H1 (cell line): ENCODE data around the gene BMPR1A. TPM values are rescaled to one million over a fixed set of nuclear protein-coding genes. Genes with fewer than 3 reads are reported as not detected.

ENCODE experiments used
- CTCF ChIA-PET: fragments of 300-600 bp; sonication (Branson Sonifier 250); formaldehyde crosslinking; loops from one replicate; lab custom pipeline; 2021; ENCODE audit not compliant: partially characterized antibody; lab: Charles Lee
- POLR2A ChIA-PET: fragments of 300-600 bp; sonication (Branson Sonifier 250); formaldehyde crosslinking; loops from one replicate; lab custom pipeline; 2021; ENCODE audit warnings: inconsistent platforms; ENCODE audit not compliant: partially characterized antibody; lab: Charles Lee
- DNase-seq, 2 experiments: peaks; one replicate each; pipeline versions ENCODE4 v3.0.0 to v3.0.0-alpha.2; 2010 to 2022; ENCODE audit warnings: low spot score in 2 of 2, low read depth in 1 of 2, mixed read lengths in 1 of 2
- FAIRE-seq: peaks from 2 replicates; lab custom pipeline; 2011; peaks lifted over from hg19 to GRCh38; lab: Jason Lieb, UNC
- H2AFZ ChIP-seq: 2 replicates; pipeline ENCODE4 v1.8.1; 2012; ENCODE audit warnings: low read length, inconsistent platforms
- H2AK5ac ChIP-seq: 2 replicates; pipeline ENCODE4 v1.6.1; 2013; ENCODE audit warnings: low read depth, low read length
- H2BK120ac ChIP-seq: replicated peaks from 2 replicates; pipeline ENCODE3; 2013; ENCODE audit warnings: low read depth, low read length, inconsistent platforms
- H2BK12ac ChIP-seq: 2 replicates; pipeline ENCODE4 v1.6.1; 2013; ENCODE audit warnings: low read depth, low read length
- H2BK15ac ChIP-seq: 2 replicates; pipeline ENCODE4 v1.6.1; 2013; ENCODE audit warnings: low read length
- H2BK20ac ChIP-seq: 2 replicates; pipeline ENCODE4 v1.6.1; 2013; ENCODE audit warnings: low read length
- H2BK5ac ChIP-seq: 2 replicates; pipeline ENCODE4 v1.6.1; 2013; ENCODE audit warnings: low read depth, low read length
- H3K14ac ChIP-seq: 2 replicates; pipeline ENCODE4 v1.6.1; 2013; ENCODE audit warnings: inconsistent platforms; ENCODE audit not compliant: insufficient read length
- H3K18ac ChIP-seq: 2 replicates; pipeline ENCODE4 v1.6.1; 2013; ENCODE audit warnings: low read length; ENCODE audit errors: extremely low read depth
- H3K23ac ChIP-seq: 2 replicates; pipeline ENCODE4 v1.6.1; 2013; ENCODE audit warnings: inconsistent platforms; ENCODE audit not compliant: insufficient read length
- H3K23me2 ChIP-seq: 2 replicates; pipeline ENCODE4 v1.6.1; 2013; ENCODE audit warnings: low read depth, low read length
- H3K27ac ChIP-seq: 2 replicates; pipeline ENCODE4 v1.6.1; 2011; ENCODE audit warnings: low read depth, low read length, inconsistent platforms
- H3K27me3 ChIP-seq, 4 experiments: replicated peaks in 1 of 4; 1 replicate in 1 of 4; 2 replicates in 3 of 4; pipeline versions ENCODE4 v1.6.1 to v1.8.1; 2011 to 2013; ENCODE audit warnings: low read length in 3 of 4, mild to moderate bottlenecking in 3 of 4, inconsistent platforms in 2 of 4, mixed read lengths in 2 of 4, moderate library complexity in 1 of 4; ENCODE audit not compliant: control insufficient read depth in 3 of 4, insufficient read depth in 3 of 4; ENCODE audit errors: extremely low read depth in 1 of 4
- H3K36me3 ChIP-seq, 4 experiments: 2 replicates each; pipeline versions ENCODE4 v1.6.1 to v1.8.1; 2011 to 2013; ENCODE audit warnings: mild to moderate bottlenecking in 4 of 4, low read length in 3 of 4, moderate library complexity in 2 of 4, control low read depth in 1 of 4, inconsistent platforms in 1 of 4; ENCODE audit not compliant: insufficient read depth in 4 of 4, control insufficient read depth in 2 of 4
- H3K4ac ChIP-seq: replicated peaks from 2 replicates; pipeline ENCODE3; 2013; ENCODE audit warnings: low read length, low read depth, mixed read lengths, inconsistent platforms; ENCODE audit not compliant: insufficient read length
- H3K4me1 ChIP-seq, 4 experiments: replicated peaks in 1 of 4; 1 replicate in 1 of 4; 2 replicates in 3 of 4; pipeline versions ENCODE4 v1.6.1 to v1.8.1; 2011 to 2013; ENCODE audit warnings: low read length in 3 of 4, inconsistent platforms in 2 of 4, mixed read lengths in 1 of 4; ENCODE audit not compliant: insufficient read depth in 4 of 4, control insufficient read depth in 3 of 4
- H3K4me2 ChIP-seq, 2 experiments: 2 replicates each; pipeline versions ENCODE4 v1.6.1 to v1.8.1; 2011 to 2013; ENCODE audit warnings: low read depth in 2 of 2, low read length in 2 of 2, control low read depth in 1 of 2, inconsistent platforms in 1 of 2, mild to moderate bottlenecking in 1 of 2; ENCODE audit not compliant: insufficient read depth in 1 of 2
- H3K4me3 ChIP-seq, 4 experiments: fragments of 200-600, 300-600 bp in 1 of 4; sonication (generic), shearing (Covaris generic), sonication (Bioruptor Twin) in 1 of 4; 2 replicates each; pipeline versions ENCODE4 v1.5.1 to v1.8.1; 2011 to 2016; ENCODE audit warnings: low read length in 4 of 4, low read depth in 3 of 4, control low read depth in 2 of 4, inconsistent platforms in 2 of 4, mild to moderate bottlenecking in 2 of 4, mixed read lengths in 1 of 4, moderate library complexity in 1 of 4; ENCODE audit not compliant: insufficient read depth in 2 of 4; ENCODE audit errors: extremely low read depth in 1 of 4
- H3K56ac ChIP-seq: replicated peaks from 2 replicates; pipeline ENCODE3; 2013; ENCODE audit warnings: low read depth, mild to moderate bottlenecking, mixed read lengths, low read length, inconsistent platforms; ENCODE audit not compliant: insufficient read length
- H3K79me1 ChIP-seq: 2 replicates; pipeline ENCODE4 v1.6.1; 2013; ENCODE audit warnings: low read depth, low read length, control low read depth
- H3K79me2 ChIP-seq, 2 experiments: 2 replicates each; pipeline versions ENCODE4 v1.6.1 to v1.8.1; 2012 to 2013; ENCODE audit warnings: low read length in 2 of 2, mild to moderate bottlenecking in 2 of 2, inconsistent platforms in 1 of 2; ENCODE audit not compliant: insufficient read depth in 2 of 2, control insufficient read depth in 1 of 2
- H3K9ac ChIP-seq, 4 experiments: replicated peaks in 1 of 4; 1 replicate in 1 of 4; 2 replicates in 3 of 4; pipeline versions ENCODE4 v1.6.1 to v1.8.1; 2011 to 2013; ENCODE audit warnings: low read depth in 3 of 4, low read length in 3 of 4, control low read depth in 2 of 4, mild to moderate bottlenecking in 2 of 4, moderate library complexity in 2 of 4, inconsistent platforms in 1 of 4; ENCODE audit errors: extremely low read depth in 1 of 4
- H3K9me3 ChIP-seq, 2 experiments: 2 replicates each; pipeline versions ENCODE4 v1.6.1 to v1.8.1; 2012 to 2013; ENCODE audit warnings: mild to moderate bottlenecking in 2 of 2, moderate library complexity in 2 of 2, control low read depth in 1 of 2, inconsistent platforms in 1 of 2, low read depth in 1 of 2, low read length in 1 of 2, mixed read lengths in 1 of 2; ENCODE audit not compliant: insufficient read depth in 2 of 2
- H4K20me1 ChIP-seq, 2 experiments: replicated peaks in 1 of 2; 2 replicates each; pipeline versions ENCODE3 to v1.8.1; 2011 to 2013; ENCODE audit warnings: inconsistent platforms in 2 of 2, low read length in 2 of 2, mild to moderate bottlenecking in 1 of 2; ENCODE audit not compliant: insufficient read depth in 2 of 2, control insufficient read depth in 1 of 2
- H4K5ac ChIP-seq: 2 replicates; pipeline ENCODE4 v1.6.1; 2013; ENCODE audit warnings: low read length, low read depth, mixed read lengths, inconsistent platforms; ENCODE audit not compliant: insufficient read length
- H4K8ac ChIP-seq: 2 replicates; pipeline ENCODE4 v1.8.0; 2013; ENCODE audit warnings: mild to moderate bottlenecking, moderate library complexity, low read length, inconsistent platforms; ENCODE audit not compliant: insufficient read depth; ENCODE audit errors: extremely low read depth
- H4K91ac ChIP-seq: replicated peaks from 2 replicates; pipeline ENCODE3; 2013; ENCODE audit warnings: low read length, mixed read lengths, inconsistent platforms; ENCODE audit not compliant: insufficient read length
- RNF2 ChIP-seq: fragments of 200-900, 300-1000 bp; sonication (generic); IDR thresholded peaks from 2 replicates; pipeline ENCODE4 v1.7.1; 2016; ENCODE audit warnings: borderline replicate concordance, low read depth, mild to moderate bottlenecking, antibody characterized with exemption, low read length; ENCODE audit not compliant: poor library complexity, severe bottlenecking; ENCODE audit errors: missing control alignments
- WGBS, 2 experiments: shearing (Covaris generic) in 1 of 2; methylation state at CpG; one replicate each; pipeline versions ENCODE4 v1.1.6 to v1.1.7; 2013 to 2015; ENCODE audit warnings: low lambda C conversion rate in 2 of 2, mixed read lengths in 2 of 2, inconsistent platforms in 1 of 2, low coverage in 1 of 2, missing lambda C conversion rate in 1 of 2; ENCODE audit not compliant: insufficient replicate concordance in 2 of 2, insufficient coverage in 1 of 2, insufficient read length in 1 of 2; ENCODE audit errors: extremely low coverage in 1 of 2, missing lambda C conversion rate in 1 of 2; 5-methylcytosine and 5-hydroxymethylcytosine counted together
- polyA plus RNA-seq, 7 experiments: library from polyadenylated mRNA; depleted of rRNA in 3 of 7; stranded (reverse) in 5 of 7; unstranded in 2 of 7; fragments of >200 nt in 5 of 7; fragments of 200-250 nt in 2 of 7; gene quantifications; 1 replicate in 5 of 7; 2 replicates in 1 of 7; 4 replicates in 1 of 7; pipeline versions ENCODE4 v1.2.1 to v1.2.3, GENCODE V29; 2011 to 2013; ENCODE audit warnings: missing spikeins in 2 of 7, mixed read lengths in 2 of 7
- total RNA-seq: library from RNA; stranded (reverse); fragmentation: NEBNext Ultra II Directional; extraction: Animal tissue kit (Norgen Biotek cat#: 25700); gene quantifications from 2 replicates; pipeline ENCODE4 v1.2.1, GENCODE V29; 2021
- TF ChIP-seq, protein P1 (sequence below): IDR thresholded peaks from 2 replicates; pipeline ENCODE4 v1.6.1; 2012; ENCODE audit warnings: inconsistent platforms

Gene BMPR1A
- total and polyA plus RNA-seq, 2 of the 8 experiments (the other 6 are each of a cell fraction or from before 2014, with no cell fraction given) = 34.4 to 129 TPM

GRCh38 chr10:86815035-86815617, 58.7 kb downstream of the BMPR1A start:
- Histone ChIP-seq H4K8ac (no peak overlapping the region), H4K20me1 (peaks cover 14 to 24% of the 10 kb centered on the region in 2 experiments), H3K9ac (no peak overlapping the region), H2BK5ac (no peak overlapping the region), H3K36me3 (peaks cover 0 to 5% (median 2%) of the 10 kb centered on the region in 4 experiments; a peak in 4 of 8 replicates), H3K23ac (no peak overlapping the region), H2BK120ac (no peak overlapping the region), H3K4ac (no peak overlapping the region), H2AFZ (no peak overlapping the region), H4K91ac (no peak overlapping the region), H3K4me3 (no peak overlapping the region), H3K14ac (no peak overlapping the region), H3K9me3 (no peaks in the 10 kb centered on the region), H2BK12ac (no peak overlapping the region), H2BK15ac (no peak overlapping the region), H3K4me2 (no peak overlapping the region), H3K4me1 (peaks cover 0 to 11% (median 4%) of the 10 kb centered on the region in 4 experiments; a peak in 4 of 7 replicates), H3K79me2 (peaks cover 39 to 100% of the 10 kb centered on the region in 2 experiments), H3K27me3 (no peaks in the 10 kb centered on the region), H4K5ac (no peak overlapping the region), H3K23me2 (no peaks in the 10 kb centered on the region), H3K56ac (no peak overlapping the region), H3K79me1 (peaks cover 24% of the 10 kb centered on the region), H2AK5ac (no peak overlapping the region), H2BK20ac (no peak overlapping the region), H3K18ac (no peak overlapping the region), H3K27ac (no peak overlapping the region)
- no peak for FAIRE-seq
- ChIA-PET CTCF (no interaction called here), POLR2A (interaction anchor here (0.7 to 1.3 kb wide), 2 partner anchors 8 to 18 kb away, joined by 3 read pairs; no protein-coding TSS in a partner anchor)
- 94% methylated on average over 4 of the region's 4 CpGs; no CpG with 5 or more reads in 1 of the 2 experiments for WGBS, 2 experiments
- no peak for DNase-seq
- TF ChIP-seq, protein P1, sequence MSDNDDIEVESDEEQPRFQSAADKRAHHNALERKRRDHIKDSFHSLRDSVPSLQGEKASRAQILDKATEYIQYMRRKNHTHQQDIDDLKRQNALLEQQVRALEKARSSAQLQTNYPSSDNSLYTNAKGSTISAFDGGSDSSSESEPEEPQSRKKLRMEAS = no peak
- TF ChIP-seq RNF2 = no peak
